SK-N-SH treated with all-trans-retinoic acid at 6 μM for 48 hours (cell line): ENCODE data around the gene PLCL2.

Experiments
- ATAC-seq: fragments of 200-7000 bp; cut with Tn5 transposase; 3 replicates; pipeline ENCODE4 v1.9.1; 2020; ENCODE audit warnings: mild to moderate bottlenecking, moderate library complexity
- ARNTL ChIP-seq: fragments of 450-650 bp; formaldehyde crosslinking; IDR thresholded peaks from 2 replicates; pipeline ENCODE4 v1.5.0; 2020; ENCODE audit warnings: low read depth, mild to moderate bottlenecking, moderate library complexity, borderline replicate concordance
- BACH2 ChIP-seq: fragments of 250-450 bp; sonication (Bioruptor Pico); IDR thresholded peaks from 2 replicates; pipeline ENCODE4 v1.9.0; 2021; ENCODE audit warnings: mild to moderate bottlenecking, borderline replicate concordance
- CSDC2 ChIP-seq: fragments of 250-450 bp; sonication (Bioruptor Pico); IDR thresholded peaks from 2 replicates; pipeline ENCODE4 v1.5.0; 2020; ENCODE audit warnings: mild to moderate bottlenecking, moderate library complexity
- ESRRG ChIP-seq: fragments of 250-450 bp; sonication (Bioruptor Pico); IDR thresholded peaks from 2 replicates; pipeline ENCODE4 v1.6.1; 2021; ENCODE audit warnings: mild to moderate bottlenecking
- GLIS3 ChIP-seq: fragments of 250-450 bp; sonication (Bioruptor Pico); IDR thresholded peaks from 2 replicates; pipeline ENCODE4 v1.5.0; 2020; ENCODE audit warnings: mild to moderate bottlenecking, moderate library complexity
- ISL1 ChIP-seq: fragments of 250-450 bp; sonication (Bioruptor Pico); IDR thresholded peaks from 2 replicates; pipeline ENCODE4 v2.1.2; 2022; ENCODE audit warnings: mild to moderate bottlenecking, moderate library complexity
- OSR1 ChIP-seq: fragments of 250-450 bp; sonication (Bioruptor Pico); IDR thresholded peaks from 2 replicates; pipeline ENCODE4 v1.8.0; 2022; ENCODE audit warnings: moderate library complexity, mild to moderate bottlenecking, inconsistent platforms
- PATZ1 ChIP-seq: fragments of 250-450 bp; sonication (Bioruptor Pico); IDR thresholded peaks from 2 replicates; pipeline ENCODE4 v1.8.0; 2020; ENCODE audit warnings: mild to moderate bottlenecking, moderate library complexity, borderline replicate concordance
- PPARA ChIP-seq: fragments of 250-450 bp; sonication (Bioruptor Pico); IDR thresholded peaks from 2 replicates; pipeline ENCODE4 v1.5.0; 2020; ENCODE audit warnings: mild to moderate bottlenecking, borderline replicate concordance
- RARB ChIP-seq: fragments of 250-450 bp; sonication (Bioruptor Pico); IDR thresholded peaks from 2 replicates; pipeline ENCODE4 v1.8.0; 2021; ENCODE audit warnings: mild to moderate bottlenecking, moderate library complexity
- SNAI2 ChIP-seq: fragments of 250-450 bp; sonication (Bioruptor Pico); IDR thresholded peaks from 2 replicates; pipeline ENCODE4 v1.5.0; 2020; ENCODE audit warnings: mild to moderate bottlenecking, moderate library complexity
- TCF4 ChIP-seq: fragments of 250-450 bp; sonication (Bioruptor Pico); IDR thresholded peaks from 2 replicates; pipeline ENCODE4 v1.8.0; 2021; ENCODE audit warnings: mild to moderate bottlenecking, moderate library complexity, borderline replicate concordance
- TOX ChIP-seq: fragments of 250-450 bp; sonication (Bioruptor Pico); IDR thresholded peaks from 2 replicates; pipeline ENCODE4 v1.8.0; 2021; ENCODE audit warnings: mild to moderate bottlenecking, moderate library complexity, borderline replicate concordance
- TSHZ2 ChIP-seq: fragments of 250-450 bp; sonication (Bioruptor Pico); IDR thresholded peaks from 2 replicates; pipeline ENCODE4 v1.5.0; 2020; ENCODE audit warnings: mild to moderate bottlenecking, moderate library complexity
- ZC3H10 ChIP-seq: fragments of 250-450 bp; sonication (Bioruptor Pico); IDR thresholded peaks from 2 replicates; pipeline ENCODE4 v1.5.1; 2021; ENCODE audit warnings: mild to moderate bottlenecking, moderate library complexity
- ZFP30 ChIP-seq: fragments of 450-650 bp; formaldehyde crosslinking; IDR thresholded peaks from 2 replicates; pipeline ENCODE4 v1.5.0; 2022; ENCODE audit warnings: mild to moderate bottlenecking, moderate library complexity
- ZNF70 ChIP-seq: fragments of 450-650 bp; formaldehyde crosslinking; IDR thresholded peaks from 2 replicates; pipeline ENCODE4 v1.5.0; 2020; ENCODE audit warnings: mild to moderate bottlenecking, moderate library complexity
- ZNF8 ChIP-seq: fragments of 450-650 bp; formaldehyde crosslinking; IDR thresholded peaks from 2 replicates; pipeline ENCODE4 v1.5.0; 2020; ENCODE audit warnings: mild to moderate bottlenecking, moderate library complexity
- TF ChIP-seq, protein P1 (sequence below): fragments of 250-450 bp; sonication (Bioruptor Pico); IDR thresholded peaks from 2 replicates; pipeline ENCODE4 v1.5.1; 2020; ENCODE audit warnings: low read depth, mild to moderate bottlenecking, moderate library complexity
- TF ChIP-seq, protein P2 (sequence below): fragments of 250-450 bp; sonication (Bioruptor Pico); IDR thresholded peaks from 2 replicates; pipeline ENCODE4 v1.5.1; 2021; ENCODE audit warnings: mild to moderate bottlenecking, moderate library complexity

The PLCL2 gene

DNA sequence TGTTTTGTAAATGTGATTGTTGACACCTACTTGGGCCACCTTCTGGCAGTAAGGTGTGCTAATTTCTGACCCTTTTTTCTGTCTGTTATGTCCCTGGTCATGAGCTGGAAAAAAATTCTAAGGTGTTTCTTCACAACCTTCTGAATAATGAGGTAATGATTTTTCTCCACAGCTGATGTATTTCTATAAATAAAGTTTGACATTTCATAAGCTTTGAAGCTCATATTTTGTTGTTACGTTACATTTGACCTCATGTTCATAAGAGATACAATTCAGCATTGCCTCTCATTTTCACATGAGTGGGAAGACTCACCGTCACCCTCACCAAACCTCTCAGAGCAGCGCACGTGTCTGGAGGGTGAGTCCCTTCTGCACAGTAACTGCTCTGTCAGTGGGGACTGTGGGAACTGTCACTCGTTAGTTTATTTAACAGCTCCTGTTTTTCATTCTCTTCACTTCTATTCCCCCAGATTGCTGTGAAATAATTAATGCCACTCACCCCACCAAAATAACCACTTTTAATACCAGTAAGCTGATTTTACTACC is 140.9 kb downstream of the PLCL2 start:
- no peak for ATAC-seq
- TF ChIP-seq ISL1 (CRISPR knock-in tag) (no peak), TCF4 (CRISPR knock-in tag) (no peak), TSHZ2 (CRISPR knock-in tag) (no peak), CSDC2 (CRISPR knock-in tag) (no peak), GLIS3 (CRISPR knock-in tag) (no peak), PPARA (CRISPR knock-in tag) (no peak), ARNTL (CRISPR knock-in tag) (no peak), ZC3H10 (CRISPR knock-in tag) (no peak)
- TF ChIP-seq, protein P1, sequence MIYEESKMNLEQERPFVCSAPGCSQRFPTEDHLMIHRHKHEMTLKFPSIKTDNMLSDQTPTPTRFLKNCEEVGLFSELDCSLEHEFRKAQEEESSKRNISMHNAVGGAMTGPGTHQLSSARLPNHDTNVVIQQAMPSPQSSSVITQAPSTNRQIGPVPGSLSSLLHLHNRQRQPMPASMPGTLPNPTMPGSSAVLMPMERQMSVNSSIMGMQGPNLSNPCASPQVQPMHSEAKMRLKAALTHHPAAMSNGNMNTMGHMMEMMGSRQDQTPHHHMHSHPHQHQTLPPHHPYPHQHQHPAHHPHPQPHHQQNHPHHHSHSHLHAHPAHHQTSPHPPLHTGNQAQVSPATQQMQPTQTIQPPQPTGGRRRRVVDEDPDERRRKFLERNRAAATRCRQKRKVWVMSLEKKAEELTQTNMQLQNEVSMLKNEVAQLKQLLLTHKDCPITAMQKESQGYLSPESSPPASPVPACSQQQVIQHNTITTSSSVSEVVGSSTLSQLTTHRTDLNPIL, result no peak

DNA sequence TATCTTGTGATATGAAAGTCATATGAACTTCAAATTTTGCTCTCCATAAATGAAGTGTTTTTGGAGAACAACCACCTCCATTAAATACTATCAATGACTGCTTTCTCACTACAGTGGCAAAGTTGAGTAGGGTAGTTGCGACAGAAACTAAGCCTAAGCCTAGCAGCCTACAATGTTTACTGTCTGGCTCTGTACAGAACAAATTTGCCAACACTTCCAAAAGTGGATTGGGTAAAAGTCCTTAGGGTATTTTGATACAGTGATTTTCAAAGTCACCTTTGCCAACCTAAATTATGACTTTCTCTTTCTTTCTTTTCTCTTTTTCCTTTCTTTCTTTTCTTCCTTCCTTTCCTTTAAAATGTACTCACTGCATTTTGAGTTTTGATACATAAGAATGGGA is 142.6 kb downstream of the PLCL2 start:
- TF ChIP-seq, protein P1, result no peak
- TF ChIP-seq PPARA (CRISPR knock-in tag) (no peak), RARB (CRISPR knock-in tag) (no peak), SNAI2 (CRISPR knock-in tag) (no peak), ISL1 (CRISPR knock-in tag) (no peak)
- no peak for ATAC-seq

DNA sequence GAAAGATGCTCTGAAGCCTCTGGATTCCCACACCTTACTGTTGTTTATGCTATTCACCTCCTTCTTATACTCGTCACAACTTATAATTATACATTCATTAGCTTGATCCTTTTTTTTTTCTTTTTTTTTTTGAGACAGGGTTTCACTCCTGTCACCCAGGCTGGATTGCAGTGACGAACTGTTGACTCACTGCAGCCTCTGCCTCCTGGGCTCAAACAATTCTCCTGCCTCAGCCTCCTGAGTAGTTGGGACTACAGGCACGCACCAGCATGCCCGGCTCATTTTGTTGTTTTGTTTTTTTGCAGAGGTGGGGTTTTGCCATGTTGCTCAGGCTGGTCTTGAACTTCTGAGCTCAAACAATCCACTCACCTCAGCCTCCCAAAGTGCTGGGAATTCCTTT is 143.6 kb downstream of the PLCL2 start:
- ATAC-seq, result no peak
- TF ChIP-seq ISL1 (CRISPR knock-in tag) (no peak), GLIS3 (CRISPR knock-in tag) (no peak), PATZ1 (no peak), ZC3H10 (CRISPR knock-in tag) (no peak), ZFP30 (no peak), BACH2 (CRISPR knock-in tag) (no peak), CSDC2 (CRISPR knock-in tag) (no peak), ZNF8 (no peak), TOX (CRISPR knock-in tag) (no peak), ESRRG (no peak), PPARA (CRISPR knock-in tag) (no peak)
- TF ChIP-seq, protein P2, sequence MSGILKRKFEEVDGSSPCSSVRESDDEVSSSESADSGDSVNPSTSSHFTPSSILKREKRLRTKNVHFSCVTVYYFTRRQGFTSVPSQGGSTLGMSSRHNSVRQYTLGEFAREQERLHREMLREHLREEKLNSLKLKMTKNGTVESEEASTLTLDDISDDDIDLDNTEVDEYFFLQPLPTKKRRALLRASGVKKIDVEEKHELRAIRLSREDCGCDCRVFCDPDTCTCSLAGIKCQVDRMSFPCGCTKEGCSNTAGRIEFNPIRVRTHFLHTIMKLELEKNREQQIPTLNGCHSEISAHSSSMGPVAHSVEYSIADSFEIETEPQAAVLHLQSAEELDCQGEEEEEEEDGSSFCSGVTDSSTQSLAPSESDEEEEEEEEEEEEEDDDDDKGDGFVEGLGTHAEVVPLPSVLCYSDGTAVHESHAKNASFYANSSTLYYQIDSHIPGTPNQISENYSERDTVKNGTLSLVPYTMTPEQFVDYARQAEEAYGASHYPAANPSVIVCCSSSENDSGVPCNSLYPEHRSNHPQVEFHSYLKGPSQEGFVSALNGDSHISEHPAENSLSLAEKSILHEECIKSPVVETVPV (CRISPR knock-in tag), result no peak
- TF ChIP-seq, protein P1, result no peak

- no peak for ATAC-seq
- TF ChIP-seq ISL1 (CRISPR knock-in tag), result no peak
- TF ChIP-seq PATZ1, result no peak
- no peak for TF ChIP-seq ZNF70 (CRISPR knock-in tag)
- no peak for TF ChIP-seq PPARA (CRISPR knock-in tag)
- TF ChIP-seq TSHZ2 (CRISPR knock-in tag), result no peak
- no peak for TF ChIP-seq ESRRG
- TF ChIP-seq OSR1, result no peak
- TF ChIP-seq TOX (CRISPR knock-in tag), result no peak
Observed at GRCh38 chr3:17030438-17030837, 145.7 kb downstream of the PLCL2 start.
